ENCODE results near the gene KCTD6.
"Not testable (repeated sequence)": the region's sequence is repeated elsewhere in the genome, so short reads cannot be mapped to it uniquely, and the experiment has no call there.

The KCTD6 gene

DNA sequence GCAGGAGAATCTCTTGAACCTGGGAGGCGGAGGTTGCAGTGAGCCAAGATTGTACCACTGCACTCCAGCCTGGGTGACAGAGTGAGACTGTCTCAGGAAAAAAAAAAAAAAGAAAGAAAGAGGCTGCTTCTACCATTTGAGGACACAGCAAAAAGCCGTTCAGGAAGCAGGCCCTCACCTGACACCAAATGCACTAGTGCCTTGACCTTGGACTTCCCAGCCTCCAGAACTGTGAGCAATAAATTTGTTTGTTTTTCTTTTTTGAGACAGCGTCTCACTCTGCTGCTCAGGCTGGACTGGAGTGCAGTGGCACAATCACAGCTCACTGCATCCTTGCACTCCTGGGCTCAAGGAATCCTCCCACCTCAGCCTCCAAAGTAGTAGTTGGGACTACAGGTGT, 35.5 kb downstream of the KCTD6 start:
- DNase-seq, result not testable (repeated sequence)

DNA sequence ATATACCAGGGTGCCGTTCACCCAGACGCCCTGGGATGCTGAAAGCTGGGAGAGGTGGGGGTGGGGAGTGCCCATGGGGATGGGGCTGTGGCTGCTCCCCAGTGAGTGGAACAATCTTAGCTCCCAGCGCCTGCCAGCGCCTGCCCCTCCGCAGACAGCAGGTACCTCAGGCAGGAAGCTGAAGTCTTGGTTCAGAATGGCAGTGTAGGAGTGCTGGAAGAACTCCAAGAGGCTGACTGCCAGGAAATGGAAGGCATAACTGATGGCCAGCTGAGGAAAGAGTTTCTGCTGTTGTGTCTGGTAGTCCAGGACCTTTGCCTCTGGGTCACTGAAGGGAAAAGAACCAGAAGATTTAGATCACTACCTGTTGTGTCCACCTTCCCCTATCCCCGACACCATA, 36.7 kb downstream of the KCTD6 start:
- DNase-seq, result no peak

DNA sequence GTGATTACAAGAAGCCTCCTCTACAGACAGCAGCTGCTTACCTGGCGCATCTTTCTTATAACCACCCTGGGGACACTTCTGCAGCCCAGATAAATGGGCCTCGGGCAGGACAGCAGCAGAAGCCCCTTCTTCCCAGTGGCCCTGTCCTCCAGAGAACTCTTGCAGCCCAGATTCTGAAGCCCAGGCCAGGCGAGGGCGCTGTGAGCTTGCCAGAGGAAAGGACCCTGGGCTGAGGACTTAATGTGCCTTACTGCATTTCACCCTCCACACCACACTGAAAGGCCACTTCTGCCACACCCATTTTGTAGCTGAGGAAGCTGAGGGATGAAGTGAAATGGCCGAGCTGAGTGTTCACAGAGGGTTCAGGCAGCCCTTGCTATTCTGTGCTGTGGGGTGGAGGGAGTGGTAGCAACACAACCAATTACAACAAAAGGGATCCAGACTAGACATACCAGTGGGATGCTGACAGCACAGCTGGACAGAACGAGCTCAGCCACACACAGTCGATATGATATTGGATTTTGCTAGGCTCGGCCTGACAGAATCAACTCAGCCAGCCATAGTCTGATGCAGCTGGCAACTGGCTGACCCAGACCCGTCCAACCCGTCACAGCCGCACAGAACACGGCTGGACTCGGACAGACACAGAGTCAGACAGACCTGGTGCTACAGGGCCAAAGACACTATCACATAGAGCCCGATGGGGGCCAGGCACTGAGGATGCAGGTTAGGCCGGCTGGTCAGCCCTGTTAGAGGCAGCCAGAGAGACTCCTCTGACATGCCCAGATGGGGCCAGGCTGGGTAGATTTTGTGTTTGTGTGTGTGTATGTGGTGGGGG, 37.8 kb downstream of the KCTD6 start:
- DNase-seq, result peak; percentile 8

DNA sequence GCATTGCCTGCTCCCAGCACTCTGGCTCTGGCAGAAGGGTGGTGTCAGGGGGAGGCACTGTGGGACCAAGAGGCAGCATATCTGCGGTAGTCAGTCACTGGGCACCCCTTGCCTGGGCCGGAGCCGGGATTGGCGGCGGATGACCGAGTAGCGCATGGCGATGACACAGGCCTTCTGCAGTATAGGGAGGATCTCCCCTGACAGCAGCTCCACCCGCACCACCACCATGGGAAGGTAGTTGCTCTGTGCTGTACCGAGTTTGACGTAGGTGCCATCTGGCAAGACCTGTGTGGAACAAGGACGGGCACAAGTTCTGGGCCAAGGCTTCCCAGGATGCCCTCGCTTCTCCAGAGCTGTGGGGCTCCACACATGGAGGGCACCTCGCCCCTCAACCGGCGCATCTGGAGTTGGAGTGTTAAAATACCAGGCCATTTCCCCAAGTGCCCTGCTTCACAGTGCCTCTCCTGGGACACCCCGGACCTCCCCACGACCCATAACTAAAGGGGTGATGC, 38.5 kb downstream of the KCTD6 start:
- no peak for DNase-seq

GRCh38 chr3:58531555-58531954, 39.7 kb downstream of the KCTD6 start:
- DNase-seq, result no peak

DNA sequence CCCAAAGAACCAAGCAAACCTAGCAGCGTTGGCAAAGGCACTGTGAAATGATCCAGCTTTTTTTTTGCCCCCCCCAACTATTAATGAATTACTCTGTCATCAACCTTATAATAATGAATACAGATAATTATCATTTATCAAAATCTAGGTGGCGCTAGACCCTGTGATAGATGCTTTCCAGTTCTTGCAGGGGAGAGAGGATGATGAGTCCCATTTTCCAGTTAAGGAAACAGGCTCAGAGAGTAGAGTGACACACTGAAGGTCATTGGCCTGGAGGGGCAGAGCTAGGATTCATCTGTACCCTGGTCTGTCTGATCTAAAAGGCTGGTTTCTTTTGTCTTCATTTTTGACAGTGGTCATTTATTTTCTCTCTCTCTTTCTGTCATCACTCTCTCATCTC, 40.1 kb downstream of the KCTD6 start:
- DNase-seq, result no peak

DNA sequence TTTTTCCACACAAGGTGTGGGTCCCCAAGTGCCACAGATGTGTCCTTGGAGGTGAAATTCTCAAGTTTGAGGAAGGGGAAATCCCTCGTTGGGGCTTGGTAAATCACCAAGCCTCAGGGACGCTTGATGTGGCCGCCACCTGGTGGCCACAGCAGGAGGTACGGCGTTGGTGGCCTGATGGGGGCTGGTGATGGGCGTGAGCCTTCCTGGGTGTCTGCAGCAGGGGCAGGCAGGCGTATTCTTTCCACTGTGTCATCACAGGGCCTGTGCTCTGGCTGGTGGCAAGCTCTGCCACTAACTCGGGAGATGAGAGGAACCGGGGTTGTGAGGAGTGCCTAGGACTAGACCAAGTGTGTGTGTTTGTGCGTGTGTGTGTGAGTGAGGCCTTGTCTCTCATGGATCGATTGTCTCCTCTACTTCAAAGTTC, 40.9 kb downstream of the KCTD6 start:
- DNase-seq, result peak; percentile 75

GRCh38 chr3:58534592-58535494, 42.9 kb downstream of the KCTD6 start:
- DNase-seq, result no peak

DNA sequence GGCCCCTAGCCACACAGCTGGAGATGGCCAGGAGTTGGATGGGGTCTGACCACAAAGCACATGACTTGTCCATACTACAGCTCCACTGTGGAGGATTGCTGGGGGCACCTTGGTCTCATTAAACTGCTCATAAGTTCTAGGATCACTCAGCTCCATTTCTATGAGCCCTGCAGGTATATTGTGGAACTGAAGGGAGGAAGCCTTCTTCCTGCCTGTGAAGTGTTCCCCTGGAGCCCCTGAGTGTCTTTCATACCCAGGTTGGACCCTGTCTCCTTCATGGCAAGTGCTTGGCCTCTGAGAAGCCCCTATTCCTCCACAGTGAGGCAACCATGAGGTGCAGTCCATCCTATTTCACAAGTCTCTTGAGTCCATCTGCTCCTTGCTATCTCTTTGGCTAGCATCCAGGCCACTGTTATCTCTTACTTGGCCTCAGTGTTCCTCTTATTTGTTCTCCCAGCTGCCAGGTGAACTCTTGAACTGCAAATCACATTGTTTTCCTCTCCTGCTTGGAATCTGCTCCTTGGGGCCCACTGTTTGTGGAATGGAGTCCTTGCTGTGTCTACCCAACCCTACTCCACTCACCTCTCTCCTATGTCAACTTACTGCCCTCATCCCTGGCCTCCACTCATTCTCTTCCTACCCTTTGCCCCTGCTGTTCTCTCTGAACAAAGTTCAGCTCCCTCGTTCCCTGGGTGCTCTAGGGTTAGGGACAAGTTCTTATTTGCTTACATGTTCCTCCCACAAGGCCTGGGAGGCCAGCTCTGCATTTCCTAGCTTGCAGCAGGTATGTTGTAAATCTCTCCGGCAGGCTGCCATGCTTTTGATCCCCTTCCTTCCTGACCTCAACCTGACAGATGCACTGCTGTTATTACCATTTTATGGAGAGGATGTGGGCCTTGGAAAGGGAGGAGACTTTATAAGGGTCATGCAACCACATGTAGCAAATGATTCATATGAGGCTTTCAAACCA, 43.9 kb downstream of the KCTD6 start:
- peak; percentile 28 for DNase-seq

GRCh38 chr3:58536501-58537411, 44.9 kb downstream of the KCTD6 start, which contains the start of gene ACOX2:
TSS of gene ACOX2 (minus strand) at chr3:58537190. CDS start at chr3:58535106, 2,084 bp downstream.
- DNase-seq, result no peak

DNA sequence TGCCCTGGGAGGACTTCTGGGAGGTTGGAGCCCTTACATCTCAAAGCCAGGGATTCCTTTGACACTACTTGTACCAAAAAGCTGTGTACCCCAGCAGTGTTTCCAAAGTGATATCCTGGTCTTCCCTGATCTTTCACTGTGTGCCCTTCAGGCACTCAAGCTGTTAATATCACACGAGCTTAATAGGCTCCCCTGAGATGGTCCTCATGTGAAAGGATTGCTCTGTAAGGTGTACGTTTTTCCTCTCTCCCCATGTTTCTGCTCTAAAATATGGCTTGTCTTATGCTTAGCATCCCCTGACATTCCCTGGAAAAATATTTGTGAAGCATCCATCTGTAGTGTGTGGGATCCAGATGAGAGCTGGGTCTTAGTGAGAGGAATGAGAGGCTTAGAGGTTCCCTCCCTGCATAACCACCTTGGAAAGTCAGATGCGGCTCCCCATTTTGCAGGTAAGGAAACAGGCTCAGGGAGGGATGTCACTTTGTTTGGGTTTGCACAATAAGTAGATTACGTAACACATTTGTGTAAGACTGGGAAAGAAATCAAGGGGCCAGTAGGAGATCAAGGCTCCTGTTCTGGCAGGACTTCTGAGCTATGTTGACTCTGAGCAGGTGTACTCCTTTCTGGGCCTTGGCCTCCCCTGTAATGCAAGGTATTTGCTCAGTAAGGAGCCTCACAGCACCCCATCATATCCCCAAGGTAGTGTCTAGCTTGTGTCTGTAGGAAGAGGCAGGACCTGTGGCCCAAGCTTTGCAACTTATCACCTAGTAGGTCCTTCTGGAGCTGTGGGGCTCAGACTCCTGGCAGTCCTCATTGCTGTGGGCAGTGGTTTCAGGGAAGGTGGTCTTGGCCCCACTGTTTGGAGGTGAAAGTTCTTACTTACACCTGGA, 45.8 kb downstream of the KCTD6 start:
- DNase-seq, result peak; percentile 4

- DNase-seq, result no peak
These were observed 47.7 kb downstream of the KCTD6 start for GRCh38 chr3:58539626-58540025.

- no peak for DNase-seq
These were observed 48.4 kb downstream of the KCTD6 start for GRCh38 chr3:58540176-58540858.

DNA sequence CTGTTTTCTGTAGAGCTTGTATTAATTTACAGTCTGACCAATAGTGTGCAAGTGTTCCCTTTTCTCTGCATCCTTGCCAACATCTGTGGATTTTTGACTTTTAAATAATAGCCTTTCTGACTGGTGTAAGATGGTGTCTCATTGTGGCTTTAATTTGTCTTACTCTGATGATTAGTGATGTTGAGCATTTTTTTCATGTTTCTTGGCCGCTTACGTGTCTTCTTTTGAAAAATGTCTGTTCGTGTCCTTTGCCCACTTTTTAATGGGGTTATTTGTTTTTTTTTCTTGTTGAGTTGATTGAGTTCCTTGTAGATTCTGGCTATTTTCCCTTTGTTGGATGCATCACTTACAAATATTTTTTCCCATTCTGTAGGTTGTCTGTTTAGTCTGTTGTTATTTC, 52.6 kb downstream of the KCTD6 start:
- no peak for DNase-seq

GRCh38 chr3:58551636-58552180, 59.8 kb downstream of the KCTD6 start:
- no peak for DNase-seq
